Activated CD8-positive, alpha-beta memory T cell treated with anti-CD3 and anti-CD28 coated beads, Interleukin-2, amount 50 U/mL, for 48 hours (primary cell): Measurements from ENCODE around the gene NR1I2.

ENCODE experiments used
- DNase-seq: peaks from one replicate; pipeline ENCODE4 v3.0.0-alpha.2; 2020

Gene NR1I2

GRCh38 chr3:119825820-119826219 is 43.9 kb downstream of the NR1I2 start:
- no peak for DNase-seq

DNA sequence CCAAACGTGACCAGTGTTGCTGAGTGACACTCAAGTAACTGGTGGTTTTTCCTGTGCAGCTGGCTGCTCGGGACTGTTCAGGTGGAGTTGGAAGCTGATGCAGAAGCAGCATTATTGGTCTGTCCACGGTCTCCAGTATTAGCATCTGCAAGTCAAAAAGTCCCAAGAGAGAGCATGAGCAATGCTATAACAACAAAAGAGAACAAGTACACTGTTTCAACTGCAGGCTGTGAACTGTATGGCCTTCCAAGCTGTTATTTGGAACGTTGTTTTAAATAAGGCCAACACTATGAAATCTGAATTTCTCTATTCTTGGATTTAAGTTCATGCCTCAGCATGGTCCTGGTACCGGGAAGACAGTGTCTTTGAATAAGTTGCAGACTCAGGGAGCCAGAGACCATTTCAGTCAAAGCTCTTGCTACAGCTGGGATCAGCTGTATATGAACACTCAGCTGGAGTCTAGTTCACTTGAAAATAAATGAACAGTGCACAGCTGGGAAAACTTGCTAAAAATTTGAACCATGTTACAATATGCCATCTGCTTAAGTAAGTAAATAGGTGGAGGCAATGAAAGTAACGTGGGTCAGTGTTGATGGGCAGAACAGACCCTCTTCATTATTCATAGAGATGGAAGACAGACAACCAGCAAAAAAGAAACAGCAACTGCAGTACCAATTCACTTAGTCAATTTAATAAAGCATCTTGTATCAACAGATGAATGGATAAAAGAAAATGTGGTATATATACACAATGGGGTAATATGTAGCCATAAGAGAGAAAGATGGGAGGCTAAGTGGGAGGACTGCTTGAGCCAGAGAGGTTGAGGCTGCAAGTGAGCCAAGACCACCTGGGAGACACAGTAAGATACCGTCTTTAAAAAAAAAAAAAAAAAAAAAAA is 45.1 kb downstream of the NR1I2 start:
- no peak for DNase-seq

GRCh38 chr3:119829420-119829819 is 47.5 kb downstream of the NR1I2 start:
- no peak for DNase-seq

GRCh38 chr3:119831022-119831421 is 49.1 kb downstream of the NR1I2 start:
- DNase-seq: no peak

DNA sequence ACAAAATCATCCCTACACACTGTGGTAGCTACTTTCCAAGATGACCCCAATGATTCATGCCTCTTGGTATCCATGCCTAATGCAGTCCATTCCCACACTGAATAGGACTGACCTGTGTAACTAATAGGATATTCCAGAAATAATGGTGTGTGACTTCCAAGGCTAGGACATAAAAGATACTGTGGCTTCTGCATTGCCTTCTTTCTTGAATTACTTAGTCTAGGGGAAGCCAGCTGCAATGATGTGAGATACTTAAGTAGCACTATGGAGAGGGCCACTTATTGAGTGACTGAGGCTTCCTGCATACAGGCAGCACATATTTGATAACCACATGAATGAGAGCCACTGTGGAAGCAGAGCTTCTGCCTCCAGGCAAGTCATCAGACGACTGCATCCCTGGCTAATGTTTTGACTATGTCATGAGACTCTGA is 50.1 kb downstream of the NR1I2 start:
- no peak for DNase-seq

- DNase-seq: no peak
Measured at GRCh38 chr3:119834754-119835370, 53.0 kb downstream of the NR1I2 start.

DNA sequence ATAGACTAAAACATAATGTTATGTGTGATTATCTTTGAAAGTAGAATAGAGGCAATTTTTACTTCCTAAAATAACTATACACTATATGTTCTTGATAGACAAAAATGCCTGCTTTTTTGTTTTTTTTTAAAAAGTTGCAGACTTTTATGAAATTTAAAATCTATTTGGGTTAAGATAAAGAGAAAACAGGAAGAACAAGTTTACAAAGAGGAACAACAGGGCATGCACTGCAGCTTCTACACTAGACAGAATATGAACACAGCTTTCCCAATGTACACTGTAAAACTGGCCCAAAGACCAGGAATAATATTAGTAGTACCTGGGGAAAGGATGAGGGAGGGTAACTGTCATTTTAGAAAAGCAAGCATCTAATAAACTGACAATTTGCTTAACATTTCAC is 53.7 kb downstream of the NR1I2 start:
- no peak for DNase-seq

DNA sequence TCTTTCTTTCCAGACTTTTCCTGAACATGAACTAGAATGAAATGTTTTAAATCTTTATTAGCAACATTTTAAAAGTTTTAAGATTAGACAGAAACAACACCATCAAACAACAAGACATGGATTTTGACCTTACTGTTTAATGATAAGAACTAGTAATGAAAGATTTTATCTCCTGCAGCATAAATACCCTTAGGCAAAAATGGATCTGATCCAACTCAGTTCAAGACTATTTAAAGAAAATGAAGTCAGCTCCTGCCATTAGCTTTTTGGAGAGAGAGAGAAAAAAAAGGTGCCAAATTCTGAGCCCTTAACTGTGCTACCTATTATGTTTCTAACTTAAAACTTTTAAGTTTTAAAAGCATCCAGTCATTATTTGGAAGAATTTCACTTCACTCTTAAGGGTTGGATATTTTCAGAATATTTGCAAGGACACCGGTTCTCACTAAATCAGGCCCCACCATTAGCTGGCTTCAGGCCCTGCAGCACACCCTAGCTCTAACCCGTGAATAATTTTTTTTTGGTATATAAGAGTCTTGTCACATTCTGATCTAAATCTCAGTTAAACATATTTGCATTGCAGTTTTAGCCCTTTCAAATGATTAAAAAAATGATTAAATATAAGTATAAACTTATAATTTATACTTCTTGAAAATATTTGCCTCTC is 60.0 kb downstream of the NR1I2 start:
- DNase-seq: no peak

DNA sequence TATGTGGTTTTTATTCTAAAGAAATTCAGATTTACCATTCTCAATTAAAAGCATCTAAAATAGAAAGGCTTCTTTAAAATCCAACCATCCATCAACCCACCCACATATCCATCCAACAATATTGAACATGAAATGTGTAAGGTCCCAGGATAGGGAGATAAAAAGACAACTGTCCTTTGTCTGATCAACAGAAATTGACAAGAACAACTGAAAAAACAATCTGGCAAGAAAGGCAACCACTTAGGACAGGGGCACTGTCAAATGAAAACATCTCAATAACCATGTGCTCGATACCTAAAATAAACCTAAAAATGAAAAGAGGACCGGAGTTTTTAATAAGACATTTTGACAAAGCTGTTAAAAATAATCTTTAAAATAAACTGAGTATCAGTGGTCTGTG is 67.2 kb downstream of the NR1I2 start:
- DNase-seq: no peak

DNA sequence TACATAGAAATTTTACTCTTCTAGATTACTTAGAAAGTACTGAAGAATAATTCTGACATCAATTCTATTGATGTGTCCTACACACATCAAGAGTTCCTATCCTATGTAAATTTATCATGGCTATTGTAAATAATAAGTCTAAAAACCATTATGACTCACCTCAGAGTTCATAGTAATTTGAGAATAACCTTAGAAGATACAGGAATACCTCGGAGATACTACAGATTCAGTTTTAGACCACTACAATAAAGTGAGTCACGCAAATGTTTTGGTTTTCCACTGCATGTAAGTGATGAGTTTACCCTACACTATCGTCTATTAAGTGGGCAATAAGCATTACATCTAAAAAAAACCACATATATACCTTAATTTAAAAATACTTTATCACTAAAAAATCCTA is 74.8 kb downstream of the NR1I2 start:
- no peak for DNase-seq

DNA sequence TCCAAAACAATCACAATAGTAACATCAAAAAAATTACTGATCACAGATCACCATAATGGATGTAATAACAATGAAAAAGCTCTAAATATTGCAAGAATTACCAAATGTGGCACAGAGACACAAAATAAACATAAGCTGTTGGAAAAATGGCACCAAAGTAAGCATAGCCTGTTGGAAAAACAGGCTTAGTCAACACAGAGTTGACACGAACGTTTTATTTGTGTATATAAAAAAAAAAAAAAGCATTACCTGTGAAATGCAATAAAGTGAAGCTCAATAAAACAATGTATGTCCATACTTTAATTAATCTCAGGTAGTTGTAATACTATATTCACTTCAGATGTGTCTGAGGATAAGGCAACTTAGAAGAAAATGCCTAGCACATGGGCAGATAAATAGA is 77.1 kb downstream of the NR1I2 start:
- no peak for DNase-seq

GRCh38 chr3:119859728-119860127 is 77.8 kb downstream of the NR1I2 start:
- no peak for DNase-seq

- DNase-seq: no peak
Measured at GRCh38 chr3:119861681-119862080, 79.8 kb downstream of the NR1I2 start.

DNA sequence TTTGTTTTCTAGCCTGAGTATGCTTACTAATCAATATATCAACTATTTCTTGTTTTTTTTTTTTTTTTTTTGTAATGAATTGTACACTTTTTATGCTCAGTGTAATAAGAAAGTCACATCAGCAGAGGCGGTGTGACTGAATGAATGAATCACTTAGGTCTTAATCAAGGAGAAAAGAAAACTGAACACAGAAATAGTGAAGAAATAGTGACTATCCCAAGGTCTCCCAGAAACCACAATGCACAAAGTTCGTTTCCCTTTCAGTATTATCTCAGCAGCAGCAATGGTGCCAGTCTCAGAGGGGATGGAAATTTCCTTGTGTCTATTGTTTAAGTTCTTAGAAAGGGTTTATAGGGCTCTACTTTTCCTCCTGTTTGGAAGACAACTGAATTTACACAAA is 80.7 kb downstream of the NR1I2 start:
- no peak for DNase-seq

DNA sequence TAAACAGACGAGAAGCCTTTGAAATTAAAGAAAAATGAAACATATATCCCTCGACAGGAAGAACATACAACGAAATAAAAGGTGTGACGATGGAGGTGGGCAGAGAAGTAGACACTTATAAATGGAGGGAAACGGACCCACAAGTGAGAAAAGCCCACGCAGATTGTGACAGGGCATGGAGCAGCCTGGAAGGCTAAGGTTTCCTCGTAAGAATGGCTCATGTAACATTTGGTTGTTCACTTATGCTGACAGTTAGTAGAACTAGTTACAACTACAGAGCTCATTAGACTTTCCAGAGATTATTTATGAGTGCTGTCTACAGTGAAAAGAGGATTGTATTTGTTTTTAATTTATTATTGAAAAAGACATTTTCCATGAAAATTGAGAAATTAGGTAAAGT is 82.6 kb downstream of the NR1I2 start:
- DNase-seq: no peak
